DMS153 treated with DMSO at 0.1 percent for 48 hours (cell line): ENCODE measurements around the gene DCUN1D4.

ENCODE experiments used
- DNase-seq: peaks from one replicate; lab custom pipeline; 2025; ENCODE audit not compliant: unreplicated experiment; lab: John Stamatoyannopoulos, UW

Gene DCUN1D4

DNA sequence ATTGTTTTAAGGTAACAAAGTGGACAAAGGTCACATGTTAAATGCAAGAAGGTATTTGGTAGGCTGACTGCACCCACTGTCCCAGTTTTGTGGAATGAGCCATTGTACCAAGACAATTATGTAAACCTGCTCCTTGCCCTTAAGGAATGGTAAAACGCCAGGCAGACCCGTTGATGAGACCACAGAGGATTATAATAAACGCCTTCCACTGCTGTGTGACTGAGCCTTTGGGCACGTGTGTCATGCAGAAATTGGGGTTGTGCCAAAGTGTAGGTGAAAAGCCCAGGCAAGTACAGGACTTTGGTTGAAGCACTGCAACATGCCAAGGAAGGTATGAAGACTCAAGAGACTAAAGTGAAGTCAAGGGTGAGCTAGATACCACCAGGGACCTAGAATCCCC is 117.5 kb downstream of the DCUN1D4 start:
- DNase-seq: no peak

DNA sequence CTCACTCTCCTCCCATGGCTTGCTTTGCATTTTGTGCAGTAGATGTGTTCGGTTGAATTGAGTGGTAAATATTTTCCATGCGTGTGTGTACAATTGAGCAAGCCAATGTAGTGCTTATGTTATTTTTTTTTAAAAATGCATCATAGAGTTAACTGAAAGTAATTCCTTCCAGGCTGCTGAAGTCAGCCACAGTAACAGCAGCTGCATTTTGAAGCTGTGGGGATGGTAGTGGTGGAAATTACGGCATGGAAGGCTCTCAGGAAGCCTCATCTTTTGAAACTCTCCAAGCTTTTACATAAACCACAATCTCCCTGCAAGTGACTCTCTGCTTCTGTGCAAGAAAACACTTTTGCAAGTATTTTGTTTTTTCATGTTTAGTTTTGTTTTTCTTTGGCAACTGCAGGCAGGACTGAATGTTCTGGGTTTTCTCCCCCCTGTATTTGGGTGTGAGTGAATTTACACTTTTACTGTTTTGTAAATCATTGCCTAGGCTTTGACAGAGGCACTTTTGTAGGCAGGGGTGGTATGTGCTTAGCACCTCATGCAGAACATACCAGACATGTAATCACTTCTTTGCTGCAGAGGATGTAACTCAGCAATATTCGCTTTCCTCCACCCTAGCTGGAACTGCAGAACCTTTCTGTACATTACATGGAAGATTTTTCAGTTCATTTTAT is 121.0 kb downstream of the DCUN1D4 start:
- no peak for DNase-seq

- DNase-seq: no peak
Measured at GRCh38 chr4:51965862-51966261, 122.9 kb downstream of the DCUN1D4 start.
